Raji (cell line): ENCODE data around the gene WDR54.

Source experiments
- POLR2A ChIP-seq: IDR thresholded peaks from 2 replicates; pipeline ENCODE4 v1.6.1; 2011; ENCODE audit warnings: low read depth, low read length, control low read depth; ENCODE audit not compliant: insufficient read depth

The WDR54 gene, protein sequence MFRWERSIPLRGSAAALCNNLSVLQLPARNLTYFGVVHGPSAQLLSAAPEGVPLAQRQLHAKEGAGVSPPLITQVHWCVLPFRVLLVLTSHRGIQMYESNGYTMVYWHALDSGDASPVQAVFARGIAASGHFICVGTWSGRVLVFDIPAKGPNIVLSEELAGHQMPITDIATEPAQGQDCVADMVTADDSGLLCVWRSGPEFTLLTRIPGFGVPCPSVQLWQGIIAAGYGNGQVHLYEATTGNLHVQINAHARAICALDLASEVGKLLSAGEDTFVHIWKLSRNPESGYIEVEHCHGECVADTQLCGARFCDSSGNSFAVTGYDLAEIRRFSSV

DNA sequence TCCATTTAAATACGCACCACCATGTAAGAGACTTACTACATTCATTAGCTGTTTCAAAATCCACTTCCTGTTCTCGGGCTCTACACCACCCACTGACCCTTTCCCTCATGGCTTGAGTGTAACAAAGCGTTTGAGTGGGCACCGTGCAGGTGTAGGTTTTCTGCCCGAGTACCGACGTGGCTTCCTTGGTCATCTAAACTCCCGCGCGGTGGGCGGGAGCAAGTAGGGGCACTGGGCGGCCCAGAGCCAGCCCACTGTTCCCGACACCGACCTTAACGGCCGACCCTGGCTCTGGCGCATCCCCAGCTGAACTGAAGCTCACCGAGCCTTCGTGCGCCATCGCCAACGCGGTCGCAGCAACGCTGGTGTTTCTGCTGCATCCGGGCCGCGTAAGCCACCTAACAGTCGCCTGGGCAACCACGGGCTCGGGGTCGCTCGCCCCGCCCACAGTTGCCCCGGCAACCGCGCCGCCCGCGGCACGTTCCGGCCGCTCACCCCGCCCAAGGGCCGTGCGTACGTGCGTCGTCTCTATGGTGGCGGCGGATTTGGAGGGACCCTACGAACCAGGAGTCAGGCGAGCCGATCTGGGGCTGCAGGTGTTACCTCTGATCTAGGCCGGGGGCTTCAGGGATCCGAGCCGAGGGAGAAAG lies at the start of gene WDR54, which contains the start of gene C2orf81:
Gene WDR54, plus strand, starts transcription at position 510 of the 650 bp plus-strand sequence. CDS start 424 bp downstream, outside the sequence.
Gene C2orf81, minus strand, starts transcription at position 399 of the 650 bp plus-strand sequence. Its CDS starts 59 bp downstream, at position 340.
- TF ChIP-seq POLR2A, result peak; percentile 96

DNA sequence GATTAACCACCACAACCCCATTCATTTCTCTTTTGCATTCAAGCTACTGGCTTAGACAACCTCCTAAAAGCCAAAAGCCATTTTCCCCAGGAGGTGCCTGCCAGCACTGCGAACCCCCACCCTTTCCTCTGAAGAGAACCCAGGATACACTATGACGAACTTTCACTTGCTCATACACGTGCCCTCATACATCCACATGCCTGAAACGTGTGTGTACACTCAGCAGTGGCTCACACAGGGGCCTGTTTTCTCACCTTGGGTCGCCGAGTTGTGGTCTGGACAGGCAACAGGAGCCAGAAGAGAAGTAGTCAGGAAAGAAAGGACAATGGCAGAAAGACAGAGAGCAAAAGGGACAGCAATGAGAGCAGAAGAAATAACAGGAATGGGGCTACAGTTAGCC lies 48.9 kb upstream of the WDR54 start:
- TF ChIP-seq POLR2A, result no peak

DNA sequence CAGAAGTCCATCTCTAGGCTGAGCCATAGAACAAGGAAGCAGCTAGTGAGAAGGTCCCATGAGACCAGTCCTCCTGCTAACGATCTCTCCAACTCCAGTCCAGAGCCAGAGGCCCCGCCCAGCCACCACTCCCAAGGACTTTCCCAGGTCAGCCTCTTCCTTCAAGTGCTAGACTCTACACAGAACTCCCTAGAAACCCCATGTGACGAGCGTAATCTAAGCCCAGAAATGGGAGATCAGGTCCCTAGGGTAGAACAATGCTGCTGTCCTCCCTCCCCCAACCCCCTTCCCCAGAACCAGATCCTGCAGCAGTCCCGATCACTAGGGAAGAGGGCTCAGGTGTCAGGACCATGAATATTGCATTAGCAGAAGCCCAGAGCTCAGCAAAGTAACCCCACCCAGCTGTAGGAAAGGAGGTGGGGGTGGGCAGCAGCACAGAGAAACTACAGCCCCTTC lies 48.3 kb upstream of the WDR54 start:
- TF ChIP-seq POLR2A, result no peak

DNA sequence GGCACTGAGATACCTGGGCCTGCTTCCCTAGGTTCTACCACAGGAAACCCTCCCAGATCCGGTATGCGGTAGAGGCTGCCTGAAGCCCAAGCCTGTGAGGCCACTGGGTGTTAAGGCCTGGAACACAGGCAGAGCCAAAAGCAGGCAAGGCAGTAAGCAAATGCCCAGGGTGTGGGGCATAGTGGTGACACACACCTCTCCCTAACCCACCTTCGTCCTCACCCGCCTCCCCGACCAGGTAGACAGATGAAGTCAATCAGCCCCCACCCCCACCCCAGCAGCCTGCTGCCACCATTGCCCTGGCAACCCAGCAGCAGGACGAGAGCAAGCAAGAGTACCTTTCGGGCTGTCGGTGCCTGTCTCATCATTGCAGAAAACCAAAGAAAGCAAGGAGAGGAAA lies 47.5 kb upstream of the WDR54 start:
- TF ChIP-seq POLR2A, result no peak

DNA sequence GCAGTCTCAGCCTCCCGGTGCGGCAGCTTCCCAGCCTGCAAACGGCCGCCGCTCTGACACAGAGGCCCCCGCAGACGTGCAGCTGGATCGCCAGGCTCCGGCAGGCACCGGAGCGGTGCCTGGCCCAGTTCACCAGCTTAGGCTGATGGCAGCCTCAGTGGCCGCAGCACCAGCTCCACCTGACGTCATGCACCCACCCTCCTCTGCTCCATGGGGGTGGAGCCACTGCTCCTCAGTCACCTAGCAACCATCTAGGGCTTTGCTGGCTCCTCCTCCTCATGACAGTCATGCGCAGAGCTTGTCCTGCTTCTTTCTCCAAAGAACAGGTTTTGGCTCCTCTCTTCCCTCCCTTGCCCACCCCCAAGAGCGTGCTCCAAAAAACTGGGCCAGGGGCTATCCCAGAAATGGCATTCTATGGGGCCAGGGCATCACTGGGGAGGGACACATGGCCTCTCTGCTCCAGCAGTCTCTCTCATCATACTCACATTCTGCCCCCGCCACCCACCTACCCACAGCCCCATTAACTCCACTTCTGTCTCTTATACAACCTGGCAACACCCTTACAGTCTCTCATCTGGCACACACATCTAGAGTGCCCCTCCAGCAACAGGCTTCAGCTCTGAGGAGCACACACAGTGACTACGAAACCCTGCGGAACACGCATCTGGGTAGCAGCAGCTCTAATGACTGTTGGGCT lies 46.9 kb upstream of the WDR54 start:
- TF ChIP-seq POLR2A, result no peak

DNA sequence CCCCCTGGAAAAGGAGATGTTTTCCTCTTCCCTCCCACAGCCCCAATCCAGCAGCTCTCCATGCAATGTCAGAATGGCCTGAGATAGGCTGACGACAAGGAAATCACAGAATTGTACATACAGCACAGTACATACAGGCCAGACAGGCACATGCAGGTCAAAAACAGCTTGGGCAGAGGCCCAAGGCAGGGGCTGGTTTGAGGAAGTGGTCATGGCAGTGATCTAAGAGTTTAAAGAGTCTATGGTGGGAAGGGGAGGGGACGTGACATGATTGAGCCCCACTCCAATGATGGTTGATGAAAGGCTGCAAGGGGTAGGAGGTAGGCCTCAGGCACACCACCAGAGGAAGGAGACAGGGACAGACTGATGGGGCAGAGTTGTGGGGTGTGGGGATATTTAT lies 45.7 kb upstream of the WDR54 start:
- no peak for TF ChIP-seq POLR2A

DNA sequence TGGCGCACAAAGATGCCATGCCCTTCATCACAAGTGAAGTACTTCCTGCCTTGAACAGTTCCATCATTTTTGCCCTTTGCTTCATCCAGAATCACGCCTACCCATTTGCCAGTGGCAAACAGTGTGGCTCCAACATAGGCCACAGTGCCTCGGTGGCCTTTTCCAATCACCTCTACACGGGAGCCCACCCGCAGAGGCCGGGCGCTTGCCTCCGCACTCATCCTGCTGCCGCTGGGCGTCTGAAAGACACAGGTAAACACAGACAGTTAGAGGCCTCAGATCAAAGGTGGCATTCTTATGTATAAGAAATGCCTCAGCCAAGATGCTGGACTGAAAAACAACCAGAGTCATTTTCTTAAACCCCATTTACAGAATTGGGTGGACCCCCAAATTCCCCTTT lies 43.5 kb upstream of the WDR54 start:
- no peak for TF ChIP-seq POLR2A

DNA sequence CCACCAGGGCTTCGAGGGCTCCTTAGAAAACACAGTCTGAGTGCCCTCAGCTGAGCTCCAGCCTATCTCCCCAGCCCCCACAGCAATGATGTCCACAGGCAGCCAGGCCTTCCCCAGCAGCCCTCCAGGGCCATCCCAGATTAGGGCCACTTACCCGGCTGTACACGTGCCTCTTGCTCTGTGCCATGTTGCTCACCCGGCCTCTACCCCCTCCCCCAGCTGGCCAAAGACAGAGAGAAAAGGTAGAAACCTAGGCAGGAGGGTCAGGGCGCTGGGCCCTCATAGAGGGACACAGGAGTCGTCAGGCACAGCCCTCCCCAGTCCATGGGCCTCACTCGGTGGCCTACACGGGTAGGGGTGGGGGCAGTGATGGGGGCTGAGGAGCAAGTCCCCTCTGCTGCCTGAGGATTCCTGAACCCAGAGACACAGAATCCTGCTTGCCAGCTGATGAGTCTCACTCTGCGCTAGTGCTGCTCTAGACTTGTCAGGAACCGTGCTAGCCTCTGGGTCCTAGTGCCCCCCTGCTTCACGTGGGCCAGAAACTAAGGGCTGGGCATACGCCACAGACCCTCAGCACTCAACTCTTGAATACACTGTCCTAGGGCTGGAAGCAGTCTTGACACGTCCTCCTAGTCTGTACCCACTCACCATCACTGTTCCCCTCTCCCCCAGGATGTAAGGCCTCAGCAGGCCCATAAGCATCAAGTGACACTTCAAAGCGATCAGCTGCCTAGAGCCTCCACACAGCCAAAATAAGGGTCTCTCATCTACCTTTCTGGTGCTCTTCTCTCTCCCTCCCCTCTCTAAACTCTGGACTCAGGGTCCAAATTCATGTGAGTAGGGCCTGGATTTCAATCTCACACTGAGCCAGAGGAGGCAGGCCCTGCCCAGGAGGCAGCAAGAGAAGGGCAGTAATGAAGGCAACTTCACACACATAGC lies 41.4 kb upstream of the WDR54 start, which contains the start of gene DCTN1:
Gene DCTN1, minus strand, starts transcription at position 461 of the 939 bp plus-strand sequence. Its CDS starts 274 bp downstream, at position 187.
- no peak for TF ChIP-seq POLR2A

DNA sequence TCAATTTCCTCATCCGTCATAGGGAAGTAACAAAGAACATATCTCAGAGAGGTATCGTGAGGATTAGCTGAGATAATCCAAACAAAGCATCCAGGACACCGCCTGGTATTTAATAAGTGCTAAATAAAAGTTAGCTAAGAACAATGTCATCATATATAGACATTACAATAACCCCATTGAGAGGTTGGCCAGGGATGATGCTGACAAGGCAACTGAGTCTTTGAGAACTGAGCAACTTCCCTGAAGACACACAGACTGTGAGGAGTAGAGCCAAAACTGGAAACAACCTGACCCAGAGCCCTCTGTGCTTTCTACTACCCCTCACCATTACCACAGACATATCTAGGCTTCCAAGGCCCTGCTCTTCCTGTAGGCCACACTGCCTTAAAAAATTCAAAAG lies 39.8 kb upstream of the WDR54 start:
- no peak for TF ChIP-seq POLR2A

DNA sequence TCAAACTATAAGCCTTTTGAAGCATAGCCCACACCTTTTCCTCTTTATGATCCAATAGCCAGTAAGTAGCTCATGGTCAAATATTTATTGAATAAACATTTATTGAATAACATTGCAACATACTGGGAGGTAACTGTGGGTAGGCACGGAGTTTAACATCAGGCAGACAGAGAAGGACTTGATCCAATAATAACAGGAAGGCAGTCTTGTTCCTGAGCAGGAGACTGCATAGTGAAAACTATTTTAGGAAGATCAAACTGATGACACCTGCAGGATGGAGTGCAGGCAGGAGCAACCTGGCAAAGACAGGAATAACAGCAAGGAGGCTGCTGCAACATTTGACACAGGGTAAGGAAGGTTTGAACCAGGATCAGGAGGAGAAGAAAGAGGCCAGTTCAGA lies 38.3 kb upstream of the WDR54 start:
- no peak for TF ChIP-seq POLR2A

DNA sequence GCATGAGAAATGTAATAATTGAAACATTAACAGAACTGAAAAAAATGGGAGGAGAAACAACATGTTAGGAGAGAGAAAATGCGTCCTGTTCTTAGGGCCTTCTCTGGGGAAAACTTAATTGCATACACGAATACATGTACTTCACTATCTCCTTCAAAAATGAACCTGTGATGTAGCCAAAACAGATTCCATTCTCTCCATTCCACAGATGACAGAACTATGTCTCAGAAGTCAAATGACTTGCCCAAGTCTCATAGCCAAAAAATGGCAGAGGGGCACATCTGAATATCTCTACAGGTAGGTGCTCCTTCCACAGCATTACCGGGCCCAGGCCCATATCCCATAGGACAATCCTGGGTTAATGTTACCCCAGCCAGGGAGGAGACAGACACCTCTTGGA lies 37.5 kb upstream of the WDR54 start:
- TF ChIP-seq POLR2A, result no peak

DNA sequence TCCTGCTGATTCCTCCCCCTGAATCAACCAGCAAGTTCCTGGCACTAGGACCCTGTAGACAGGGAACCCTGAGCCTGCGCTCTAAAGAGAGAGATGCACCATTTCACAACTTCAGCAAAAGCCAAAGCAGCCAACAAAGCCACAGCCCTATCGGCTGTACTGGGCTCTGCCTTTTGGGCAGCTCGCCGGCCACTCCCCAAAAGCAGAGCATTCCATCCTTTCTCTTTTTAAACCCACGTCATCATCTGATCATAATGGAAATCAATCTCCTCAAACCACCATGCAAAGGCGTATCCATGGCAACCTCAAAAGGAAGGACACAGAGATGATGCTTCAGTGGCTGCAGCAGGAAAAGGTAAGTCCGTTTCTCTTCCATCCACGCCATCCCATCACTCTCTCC lies 36.1 kb upstream of the WDR54 start:
- no peak for TF ChIP-seq POLR2A

DNA sequence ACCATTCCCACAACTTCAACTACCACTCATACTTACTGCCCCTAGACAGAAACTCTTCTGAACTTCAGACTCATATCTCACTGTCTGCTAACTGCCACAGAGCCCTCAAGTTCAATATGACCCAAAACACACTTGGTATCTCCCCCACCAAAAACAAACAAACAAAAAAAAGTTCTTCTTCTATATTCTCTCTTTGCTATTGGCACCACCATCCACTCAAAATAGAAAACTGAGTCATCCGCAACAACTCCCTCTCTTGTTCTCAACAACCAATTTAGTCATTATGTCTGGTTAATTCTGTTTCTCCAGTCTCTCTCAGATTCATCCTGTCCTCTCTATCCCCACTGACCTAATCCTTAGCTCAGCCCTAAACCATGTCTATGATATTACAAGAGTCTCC lies 34.2 kb upstream of the WDR54 start:
- TF ChIP-seq POLR2A, result no peak

DNA sequence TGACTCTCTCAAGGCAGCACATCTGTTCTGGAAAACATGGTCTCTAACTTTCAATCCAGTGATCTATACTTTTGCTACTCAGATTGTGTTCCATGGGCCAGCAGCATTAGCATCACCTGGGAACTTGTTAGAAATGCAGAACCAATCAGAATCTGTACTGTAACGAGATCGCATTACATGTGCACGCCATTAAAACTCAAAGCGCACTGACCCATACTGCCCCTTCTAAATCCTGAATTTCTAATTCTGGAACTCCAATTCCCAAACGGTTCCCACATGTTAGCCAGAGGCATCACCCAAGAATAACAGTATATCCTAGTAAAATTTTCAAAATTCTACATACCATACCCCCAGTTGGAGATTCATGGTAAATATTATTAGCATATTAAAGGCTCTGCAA lies 30.9 kb upstream of the WDR54 start:
- TF ChIP-seq POLR2A, result no peak

DNA sequence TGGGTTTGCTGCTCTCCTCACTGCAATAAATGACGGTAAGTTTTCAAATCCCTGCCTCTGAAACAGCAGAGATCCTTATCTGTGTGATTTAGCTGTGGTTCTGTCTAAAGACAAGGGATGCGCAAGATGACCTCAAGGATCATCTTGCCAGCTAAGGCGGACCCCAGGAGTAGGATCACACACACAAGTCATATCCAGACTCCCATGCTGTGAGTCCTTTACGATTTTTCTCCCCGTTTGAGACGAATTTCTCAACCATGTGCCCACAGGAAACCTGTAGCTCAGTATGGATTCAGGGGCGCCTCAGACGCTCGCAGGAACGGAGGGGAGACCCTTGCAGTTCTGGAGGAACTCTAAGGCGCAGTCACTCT lies 30.3 kb upstream of the WDR54 start:
- TF ChIP-seq POLR2A, result no peak
